HCT116 (cell line): ENCODE measurements around the gene NR6A1.

ENCODE experiments used
- CEBPB ChIP-seq: IDR thresholded peaks from 2 replicates; pipeline ENCODE4 v1.6.1; 2012; ENCODE audit warnings: low read depth
- EZH2 ChIP-seq: fragments of 200-600 bp; sonication (generic); IDR thresholded peaks from 2 replicates; pipeline ENCODE4 v1.6.1; 2017; ENCODE audit warnings: antibody characterized with exemption, mixed run types
- EZH2phosphoT487 ChIP-seq: fragments of 200-600 bp; IDR thresholded peaks from 2 replicates; pipeline ENCODE4 v1.6.1; 2018; ENCODE audit warnings: antibody characterized with exemption, borderline replicate concordance
- FOSL1 ChIP-seq: IDR thresholded peaks from 2 replicates; pipeline ENCODE4 v1.6.1; 2012; ENCODE audit warnings: low read depth
- MAX ChIP-seq: IDR thresholded peaks from 2 replicates; pipeline ENCODE4 v1.6.1; 2012
- POLR2A ChIP-seq: IDR thresholded peaks from 2 replicates; pipeline ENCODE4 v1.7.0; 2011; ENCODE audit warnings: borderline replicate concordance; ENCODE audit not compliant: insufficient read depth, insufficient read length; ENCODE audit errors: extremely low read depth
- POLR2AphosphoS5 ChIP-seq: IDR thresholded peaks from 2 replicates; pipeline ENCODE4 v1.6.1; 2011; ENCODE audit warnings: mild to moderate bottlenecking, low read depth, low read length, moderate library complexity
- RAD21 ChIP-seq: IDR thresholded peaks from 2 replicates; pipeline ENCODE4 v1.6.1; 2012; ENCODE audit warnings: low read depth, mild to moderate bottlenecking
- REST ChIP-seq: IDR thresholded peaks from 2 replicates; pipeline ENCODE4 v1.6.1; 2012; ENCODE audit warnings: low read depth
- SIN3A ChIP-seq: IDR thresholded peaks from 2 replicates; pipeline ENCODE4 v1.6.1; 2012; ENCODE audit warnings: low read depth
- ZFX ChIP-seq: fragments of 450-650 bp; IDR thresholded peaks from 2 replicates; pipeline ENCODE4 v1.6.1; 2017
- TF ChIP-seq, protein P1 (sequence below), 3 experiments: fragments of 200-600 bp in 1 of 3; sonication (generic) in 1 of 3; IDR thresholded peaks in 2 of 3; conservative IDR thresholded peaks in 1 of 3; 2 replicates each; pipeline ENCODE4 v1.5.1; 2012 to 2017; ENCODE audit warnings: low read depth in 2 of 3, low read length in 2 of 3, antibody characterized with exemption in 1 of 3, borderline replicate concordance in 1 of 3, control low read depth in 1 of 3, mild to moderate bottlenecking in 1 of 3, mixed read lengths in 1 of 3, mixed run types in 1 of 3, moderate library complexity in 1 of 3; ENCODE audit not compliant: insufficient read depth in 1 of 3

GRCh38 chr9:124674651-124675050 lies 96.5 kb downstream of the NR6A1 start:
- TF ChIP-seq, protein P1, sequence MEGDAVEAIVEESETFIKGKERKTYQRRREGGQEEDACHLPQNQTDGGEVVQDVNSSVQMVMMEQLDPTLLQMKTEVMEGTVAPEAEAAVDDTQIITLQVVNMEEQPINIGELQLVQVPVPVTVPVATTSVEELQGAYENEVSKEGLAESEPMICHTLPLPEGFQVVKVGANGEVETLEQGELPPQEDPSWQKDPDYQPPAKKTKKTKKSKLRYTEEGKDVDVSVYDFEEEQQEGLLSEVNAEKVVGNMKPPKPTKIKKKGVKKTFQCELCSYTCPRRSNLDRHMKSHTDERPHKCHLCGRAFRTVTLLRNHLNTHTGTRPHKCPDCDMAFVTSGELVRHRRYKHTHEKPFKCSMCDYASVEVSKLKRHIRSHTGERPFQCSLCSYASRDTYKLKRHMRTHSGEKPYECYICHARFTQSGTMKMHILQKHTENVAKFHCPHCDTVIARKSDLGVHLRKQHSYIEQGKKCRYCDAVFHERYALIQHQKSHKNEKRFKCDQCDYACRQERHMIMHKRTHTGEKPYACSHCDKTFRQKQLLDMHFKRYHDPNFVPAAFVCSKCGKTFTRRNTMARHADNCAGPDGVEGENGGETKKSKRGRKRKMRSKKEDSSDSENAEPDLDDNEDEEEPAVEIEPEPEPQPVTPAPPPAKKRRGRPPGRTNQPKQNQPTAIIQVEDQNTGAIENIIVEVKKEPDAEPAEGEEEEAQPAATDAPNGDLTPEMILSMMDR (IDR thresholded peaks at IDR 0.05 in 2 of 3, conservative IDR thresholded peaks at IDR 0.05 in 1 of 3; ENCODE audit: borderline replicate concordance in 1 of 3, insufficient read depth in 1 of 3, low read depth in 2 of 3, low read length in 2 of 3), result no peak
- no peak for TF ChIP-seq REST
- TF ChIP-seq POLR2A, result no peak
- no peak for TF ChIP-seq MAX
- no peak for TF ChIP-seq ZFX
- TF ChIP-seq RAD21, result no peak
- no peak for TF ChIP-seq EZH2
- TF ChIP-seq CEBPB, result no peak
- no peak for TF ChIP-seq FOSL1
- no peak for TF ChIP-seq POLR2AphosphoS5
- no peak for TF ChIP-seq EZH2phosphoT487
- TF ChIP-seq SIN3A, result no peak
